GM23338 (cell line): Measurements from ENCODE around the gene GSTM2.

Source experiments
- CREB1 ChIP-seq: fragments of 250-450 bp; sonication (Bioruptor Pico); IDR thresholded peaks from 2 replicates; pipeline ENCODE4 v1.5.0; 2020; ENCODE audit warnings: low read depth, mild to moderate bottlenecking, moderate library complexity
- CTCF ChIP-seq, 2 experiments: fragments of 200-600 bp in 1 of 2; sonication (generic) in 1 of 2; conservative IDR thresholded peaks; 2 replicates each; pipeline versions ENCODE4 v1.5.1 to v1.6.1; 2016 to 2017; ENCODE audit warnings: antibody characterized with exemption in 2 of 2, low read depth in 2 of 2, mild to moderate bottlenecking in 2 of 2, moderate library complexity in 1 of 2
- POLR2AphosphoS5 ChIP-seq: IDR thresholded peaks from 2 replicates; pipeline ENCODE4 v1.6.1; 2016; ENCODE audit warnings: antibody characterized with exemption, low read depth
- REST ChIP-seq: IDR thresholded peaks from one replicate; pipeline ENCODE4 v1.6.1; 2018; ENCODE audit warnings: antibody characterized with exemption; ENCODE audit not compliant: unreplicated experiment

- TF ChIP-seq CTCF (conservative IDR thresholded peaks at IDR 0.05; ENCODE audit: low read depth in 2 of 2) (no peak; a peak in 1 of 4 replicates), CREB1 (CRISPR knock-in tag) (no peak), REST (no peak), POLR2AphosphoS5 (no peak)
Measured at GRCh38 chr1:109625601-109626560, 42.0 kb upstream of the GSTM2 start.
